ENCODE data around the gene CEMIP2.
A peak's percentile ranks its signal among the peaks of the same experiment; 100 is the strongest.

The CEMIP2 gene

GRCh38 chr9:71795097-71795813, 26.9 kb upstream of the CEMIP2 start:
- Histone ChIP-seq H3K4ac (ENCODE audit: low read depth, low read length) (no peak overlapping the region), H3K18ac (ENCODE audit: low read length) (no peak overlapping the region), H3K9me3 (ENCODE audit: insufficient read depth, low read depth, low read length) (no peaks in the 10 kb centered on the region), H3K27ac (ENCODE audit: low read depth, low read length) (no peak overlapping the region), H4K8ac (ENCODE audit: low read depth, low read length) (no peak overlapping the region), H3K79me2 (ENCODE audit: control insufficient read depth, insufficient read depth, low read length, poor library complexity) (no peaks in the 10 kb centered on the region), H3K9ac (ENCODE audit: low read length) (no peak overlapping the region), H4K12ac (ENCODE audit: low read depth, low read length) (no peak overlapping the region), H2BK5ac (ENCODE audit: low read depth, low read length, poor library complexity) (no peak overlapping the region), H3K79me1 (ENCODE audit: low read length) (no peaks in the 10 kb centered on the region), H3K4me1 (ENCODE audit: control insufficient read depth in 1 of 2, insufficient read depth in 2 of 2, low read length in 2 of 2) (peaks cover 6% of the 10 kb centered on the region in 2 experiments), H4K91ac (ENCODE audit: low read depth, low read length) (no peak overlapping the region), H3K27me3 (ENCODE audit: insufficient read depth, low read length) (no peaks in the 10 kb centered on the region), H3K4me2 (ENCODE audit: low read length) (no peak overlapping the region), H3K4me3 (ENCODE audit: low read depth, low read length) (no peak overlapping the region), H2AFZ (ENCODE audit: insufficient read depth, low read length, poor library complexity) (no peak overlapping the region), H2BK12ac (ENCODE audit: low read length) (no peak overlapping the region), H2AK5ac (ENCODE audit: low read length) (no peak overlapping the region), H3K14ac (ENCODE audit: low read length) (no peak overlapping the region), H3K23ac (ENCODE audit: low read length) (no peak overlapping the region), H2BK120ac (ENCODE audit: insufficient read depth, low read length, poor library complexity) (no peak overlapping the region), H3K36me3 (ENCODE audit: control insufficient read depth in 1 of 2, insufficient read depth in 2 of 2, low read length in 2 of 2) (no peaks in the 10 kb centered on the region)
- DNase-seq = no peak
- WGBS (ENCODE audit: extremely low coverage, insufficient coverage, insufficient read length) = no CpG with 5 or more reads among the region's 7 CpGs

GRCh38 chr9:71793386-71794105, 25.2 kb upstream of the CEMIP2 start:
- H3K9me3 ChIP-seq (ENCODE audit: insufficient read depth, low read depth, low read length) = no peaks in the 10 kb centered on the region
- H4K8ac ChIP-seq (ENCODE audit: low read depth, low read length) = no peak overlapping the region
- H2BK120ac ChIP-seq (ENCODE audit: insufficient read depth, low read length, poor library complexity) = no peak overlapping the region
- peaks cover 6% of the 10 kb centered on the region in 2 experiments for H3K4me1 ChIP-seq (ENCODE audit: control insufficient read depth in 1 of 2, insufficient read depth in 2 of 2, low read length in 2 of 2)
- H2AK5ac ChIP-seq (ENCODE audit: low read length) = no peak overlapping the region
- peak overlapping the region; percentile 30 for H3K27ac ChIP-seq (ENCODE audit: low read depth, low read length)
- H2AFZ ChIP-seq (ENCODE audit: insufficient read depth, low read length, poor library complexity) = no peak overlapping the region
- H2BK12ac ChIP-seq (ENCODE audit: low read length) = no peak overlapping the region
- H3K14ac ChIP-seq (ENCODE audit: low read length) = no peak overlapping the region
- no peaks in the 10 kb centered on the region for H3K27me3 ChIP-seq (ENCODE audit: insufficient read depth, low read length)
- no peaks in the 10 kb centered on the region for H3K79me2 ChIP-seq (ENCODE audit: control insufficient read depth, insufficient read depth, low read length, poor library complexity)
- H3K4me2 ChIP-seq (ENCODE audit: low read length) = no peak overlapping the region
- H4K91ac ChIP-seq (ENCODE audit: low read depth, low read length) = no peak overlapping the region
- H4K12ac ChIP-seq (ENCODE audit: low read depth, low read length) = no peak overlapping the region
- no peak overlapping the region for H3K23ac ChIP-seq (ENCODE audit: low read length)
- no peaks in the 10 kb centered on the region for H3K36me3 ChIP-seq (ENCODE audit: control insufficient read depth in 1 of 2, insufficient read depth in 2 of 2, low read length in 2 of 2)
- no peak overlapping the region for H3K18ac ChIP-seq (ENCODE audit: low read length)
- H3K79me1 ChIP-seq (ENCODE audit: low read length) = no peaks in the 10 kb centered on the region
- peak; percentile 51 to 73 for DNase-seq
- no peak overlapping the region for H2BK5ac ChIP-seq (ENCODE audit: low read depth, low read length, poor library complexity)
- no peak overlapping the region for H3K9ac ChIP-seq (ENCODE audit: low read length)
- no peak overlapping the region for H3K4me3 ChIP-seq (ENCODE audit: low read depth, low read length)
- no peak overlapping the region for H3K4ac ChIP-seq (ENCODE audit: low read depth, low read length)
- no CpG with 5 or more reads among the region's 2 CpGs for WGBS (ENCODE audit: extremely low coverage, insufficient coverage, insufficient read length)

GRCh38 chr9:71791875-71792274, 23.6 kb upstream of the CEMIP2 start:
- H2AFZ ChIP-seq (ENCODE audit: insufficient read depth, low read length, poor library complexity) = no peak overlapping the region
- no peak overlapping the region for H2AK5ac ChIP-seq (ENCODE audit: low read length)
- no peak overlapping the region for H3K4me3 ChIP-seq (ENCODE audit: low read depth, low read length)
- H2BK12ac ChIP-seq (ENCODE audit: low read length) = no peak overlapping the region
- no peak overlapping the region for H3K4ac ChIP-seq (ENCODE audit: low read depth, low read length)
- H4K91ac ChIP-seq (ENCODE audit: low read depth, low read length) = no peak overlapping the region
- H3K4me1 ChIP-seq (ENCODE audit: control insufficient read depth in 1 of 2, insufficient read depth in 2 of 2, low read length in 2 of 2) = peaks cover 6% of the 10 kb centered on the region in 2 experiments
- no peak overlapping the region for H4K8ac ChIP-seq (ENCODE audit: low read depth, low read length)
- DNase-seq = peak; percentile 16 to 26
- H3K18ac ChIP-seq (ENCODE audit: low read length) = no peak overlapping the region
- WGBS (ENCODE audit: extremely low coverage, insufficient coverage, insufficient read length) = no CpG with 5 or more reads among the region's 4 CpGs
- no peak overlapping the region for H2BK120ac ChIP-seq (ENCODE audit: insufficient read depth, low read length, poor library complexity)
- no peaks in the 10 kb centered on the region for H3K9me3 ChIP-seq (ENCODE audit: insufficient read depth, low read depth, low read length)
- no peak overlapping the region for H3K23ac ChIP-seq (ENCODE audit: low read length)
- H3K9ac ChIP-seq (ENCODE audit: low read length) = no peak overlapping the region
- no peak overlapping the region for H2BK5ac ChIP-seq (ENCODE audit: low read depth, low read length, poor library complexity)
- H3K27me3 ChIP-seq (ENCODE audit: insufficient read depth, low read length) = no peaks in the 10 kb centered on the region
- no peak overlapping the region for H3K27ac ChIP-seq (ENCODE audit: low read depth, low read length)
- no peak overlapping the region for H3K14ac ChIP-seq (ENCODE audit: low read length)
- H3K79me2 ChIP-seq (ENCODE audit: control insufficient read depth, insufficient read depth, low read length, poor library complexity) = no peaks in the 10 kb centered on the region
- H3K4me2 ChIP-seq (ENCODE audit: low read length) = no peak overlapping the region
- H3K79me1 ChIP-seq (ENCODE audit: low read length) = no peaks in the 10 kb centered on the region
- no peak overlapping the region for H4K12ac ChIP-seq (ENCODE audit: low read depth, low read length)
- H3K36me3 ChIP-seq (ENCODE audit: control insufficient read depth in 1 of 2, insufficient read depth in 2 of 2, low read length in 2 of 2) = no peaks in the 10 kb centered on the region

- Histone ChIP-seq H4K8ac (ENCODE audit: low read depth, low read length) (no peak overlapping the region), H3K9me3 (ENCODE audit: insufficient read depth, low read depth, low read length) (no peaks in the 10 kb centered on the region), H3K36me3 (ENCODE audit: control insufficient read depth in 1 of 2, insufficient read depth in 2 of 2, low read length in 2 of 2) (no peaks in the 10 kb centered on the region), H2AK5ac (ENCODE audit: low read length) (no peak overlapping the region), H3K4me2 (ENCODE audit: low read length) (no peak overlapping the region), H4K12ac (ENCODE audit: low read depth, low read length) (no peak overlapping the region), H2AFZ (ENCODE audit: insufficient read depth, low read length, poor library complexity) (no peak overlapping the region), H3K4ac (ENCODE audit: low read depth, low read length) (no peak overlapping the region), H3K14ac (ENCODE audit: low read length) (no peak overlapping the region), H3K9ac (ENCODE audit: low read length) (no peak overlapping the region), H3K18ac (ENCODE audit: low read length) (no peak overlapping the region), H2BK120ac (ENCODE audit: insufficient read depth, low read length, poor library complexity) (no peak overlapping the region), H3K79me2 (ENCODE audit: control insufficient read depth, insufficient read depth, low read length, poor library complexity) (no peaks in the 10 kb centered on the region), H2BK5ac (ENCODE audit: low read depth, low read length, poor library complexity) (no peak overlapping the region), H3K4me1 (ENCODE audit: control insufficient read depth in 1 of 2, insufficient read depth in 2 of 2, low read length in 2 of 2) (peaks cover 6% of the 10 kb centered on the region in 2 experiments), H3K79me1 (ENCODE audit: low read length) (no peaks in the 10 kb centered on the region), H3K27me3 (ENCODE audit: insufficient read depth, low read length) (no peaks in the 10 kb centered on the region), H3K27ac (ENCODE audit: low read depth, low read length) (no peak overlapping the region), H3K23ac (ENCODE audit: low read length) (no peak overlapping the region), H4K91ac (ENCODE audit: low read depth, low read length) (no peak overlapping the region), H2BK12ac (ENCODE audit: low read length) (no peak overlapping the region), H3K4me3 (ENCODE audit: low read depth, low read length) (no peak overlapping the region)
- 100% methylated on average over 1 of the region's 1 CpG for WGBS (ENCODE audit: extremely low coverage, insufficient coverage, insufficient read length)
- no peak for DNase-seq
Measured at GRCh38 chr9:71790296-71790695, 22.0 kb upstream of the CEMIP2 start.

Measured in trophoblast cell (in vitro differentiated cells and primary cell).